Activated T-helper 2 cell treated with anti-CD3 and anti-CD28 coated beads, Interferon-gamma antibody, Interleukin-2, Interleukin-4, amounts not matched to agents 10 μg/mL and 5 μg/mL and 100 μg/mL, durations not matched to agents 14 hours and 24 hours and 36 hours (primary cell): ENCODE results near the gene XPO5. TPM values are rescaled to one million over a fixed set of nuclear protein-coding genes. Genes with fewer than 3 reads are reported as not detected.
A peak's percentile ranks its signal among the peaks of the same experiment; 100 is the strongest.

Experiments used
- DNase-seq: peaks from one replicate; pipeline ENCODE4 v3.0.0; 2021; ENCODE audit warnings: low spot score
- H3K27ac Mint-ChIP-seq: one replicate; pipeline ENCODE4 v1.8.0; 2021; ENCODE audit warnings: mixed read lengths
- H3K27me3 Mint-ChIP-seq: one replicate; pipeline ENCODE4 v1.8.0; 2021; ENCODE audit warnings: low read depth, mixed read lengths
- H3K36me3 Mint-ChIP-seq: one replicate; pipeline ENCODE4 v1.8.0; 2021; ENCODE audit warnings: low read depth, mixed read lengths
- H3K4me1 Mint-ChIP-seq: one replicate; pipeline ENCODE4 v1.8.0; 2021; ENCODE audit warnings: low read depth, mixed read lengths
- H3K4me3 Mint-ChIP-seq: one replicate; pipeline ENCODE4 v1.8.0; 2021; ENCODE audit warnings: low read depth, mild to moderate bottlenecking, moderate library complexity, mixed read lengths
- H3K9me3 Mint-ChIP-seq: one replicate; pipeline ENCODE4 v1.8.0; 2021; ENCODE audit warnings: mixed read lengths
- intact Hi-C: fragments of 100-400 bp; cut with micrococcal nuclease; formaldehyde crosslinking; loops from one replicate; pipeline ENCODE4 v1.15.1; 2023
- total RNA-seq: library from RNA; stranded (reverse); gene quantifications from 2 replicates; pipeline ENCODE4 v1.2.3, GENCODE V29; 2022

XPO5 gene
- total RNA-seq, 1 donor from 2014 or later = 114 TPM

GRCh38 chr6:43523284-43523683 lies 52.6 kb downstream of the XPO5 start:
- Mint-ChIP-seq H3K9me3 (no peaks in the 10 kb centered on the region), H3K36me3 (peaks cover 69% of the 10 kb centered on the region), H3K27ac (no peak overlapping the region), H3K4me3 (no peak overlapping the region), H3K27me3 (no peaks in the 10 kb centered on the region), H3K4me1 (no peaks in the 10 kb centered on the region)
- no peak for DNase-seq
- intact Hi-C loops = no loop called here

- H3K4me1 Mint-ChIP-seq = no peaks in the 10 kb centered on the region
- intact Hi-C loops = no loop called here
- H3K36me3 Mint-ChIP-seq = peaks cover 63% of the 10 kb centered on the region
- DNase-seq = no peak
- no peaks in the 10 kb centered on the region for H3K27me3 Mint-ChIP-seq
- no peak overlapping the region for H3K27ac Mint-ChIP-seq
- H3K4me3 Mint-ChIP-seq = no peak overlapping the region
- no peaks in the 10 kb centered on the region for H3K9me3 Mint-ChIP-seq
These were observed 53.1 kb downstream of the XPO5 start for GRCh38 chr6:43522547-43523261.

- H3K4me3 Mint-ChIP-seq = no peak overlapping the region
- H3K9me3 Mint-ChIP-seq = no peaks in the 10 kb centered on the region
- no peaks in the 10 kb centered on the region for H3K27me3 Mint-ChIP-seq
- no peak for DNase-seq
- H3K4me1 Mint-ChIP-seq = no peaks in the 10 kb centered on the region
- intact Hi-C loops = no loop called here
- H3K36me3 Mint-ChIP-seq = peaks cover 54% of the 10 kb centered on the region
- H3K27ac Mint-ChIP-seq = no peak overlapping the region
These were observed 54.0 kb downstream of the XPO5 start for GRCh38 chr6:43521836-43522235.

- H3K27ac Mint-ChIP-seq = no peak overlapping the region
- peaks cover 11% of the 10 kb centered on the region for H3K4me1 Mint-ChIP-seq
- no peaks in the 10 kb centered on the region for H3K27me3 Mint-ChIP-seq
- H3K9me3 Mint-ChIP-seq = no peaks in the 10 kb centered on the region
- intact Hi-C loops = no loop called here
- H3K4me3 Mint-ChIP-seq = no peak overlapping the region
- H3K36me3 Mint-ChIP-seq = peaks cover 44% of the 10 kb centered on the region
- DNase-seq = no peak
These were observed 55.7 kb downstream of the XPO5 start for GRCh38 chr6:43520097-43520496.

GRCh38 chr6:43517505-43518357 lies 58.1 kb downstream of the XPO5 start:
- peaks cover 38% of the 10 kb centered on the region for H3K36me3 Mint-ChIP-seq
- H3K9me3 Mint-ChIP-seq = no peaks in the 10 kb centered on the region
- DNase-seq = no peak
- H3K27ac Mint-ChIP-seq = no peak overlapping the region
- no peaks in the 10 kb centered on the region for H3K27me3 Mint-ChIP-seq
- no peak overlapping the region for H3K4me3 Mint-ChIP-seq
- peaks cover 18% of the 10 kb centered on the region for H3K4me1 Mint-ChIP-seq
- intact Hi-C loops = loop anchor here (1.0 to 5.0 kb wide), 3 partner anchors 59 to 345 kb away; partner anchors contain the start of genes GTPBP2, POLH, SRF and XPO5

- intact Hi-C loops = loop anchor here (1.0 to 5.0 kb wide), 3 partner anchors 60 to 345 kb away; partner anchors contain the start of genes GTPBP2, POLH, SRF and XPO5
- no peak within 1 kb of the TSS for H3K4me3 Mint-ChIP-seq
- H3K27ac Mint-ChIP-seq = no peak within 1 kb of the TSS
- peaks cover 18% of the 10 kb centered on the region for H3K4me1 Mint-ChIP-seq
- H3K36me3 Mint-ChIP-seq = peaks cover 40% of the 10 kb centered on the region
- no peaks in the 10 kb centered on the region for H3K27me3 Mint-ChIP-seq
- DNase-seq = peak; percentile 94
- no peaks in the 10 kb centered on the region for H3K9me3 Mint-ChIP-seq
These were observed 58.9 kb downstream of the XPO5 start, which contains the start of the genes POLR1C and YIPF3 for GRCh38 chr6:43516697-43517504. Gene POLR1C (plus strand): TSS chr6:43517089. CDS start chr6:43517110, 21 bp downstream. Gene YIPF3 (minus strand): TSS chr6:43516926. CDS start chr6:43516807, 119 bp downstream.

- peaks cover 46% of the 10 kb centered on the region for H3K36me3 Mint-ChIP-seq
- DNase-seq = no peak
- intact Hi-C loops = loop anchor here (2.0 to 5.0 kb wide), 2 partner anchors 60 to 344 kb away; partner anchors contain the start of genes POLH, SRF and XPO5
- H3K4me3 Mint-ChIP-seq = no peak overlapping the region
- H3K9me3 Mint-ChIP-seq = no peaks in the 10 kb centered on the region
- H3K27ac Mint-ChIP-seq = no peak overlapping the region
- no peaks in the 10 kb centered on the region for H3K27me3 Mint-ChIP-seq
- H3K4me1 Mint-ChIP-seq = peaks cover 19% of the 10 kb centered on the region
These were observed 59.5 kb downstream of the XPO5 start for GRCh38 chr6:43516367-43516696.

- no peak for DNase-seq
- Mint-ChIP-seq H3K27me3 (no peaks in the 10 kb centered on the region), H3K36me3 (peaks cover 46% of the 10 kb centered on the region), H3K9me3 (no peaks in the 10 kb centered on the region), H3K27ac (no peak overlapping the region), H3K4me1 (peaks cover 19% of the 10 kb centered on the region), H3K4me3 (no peak overlapping the region)
- intact Hi-C loops = loop anchor here (2.0 to 5.0 kb wide), 2 partner anchors 61 to 344 kb away; partner anchors contain the start of genes POLH, SRF and XPO5
These were observed 60.0 kb downstream of the XPO5 start for GRCh38 chr6:43515808-43516207.

GRCh38 chr6:43511824-43512415 lies 63.9 kb downstream of the XPO5 start:
- peaks cover 17% of the 10 kb centered on the region for H3K27me3 Mint-ChIP-seq
- peaks cover 46% of the 10 kb centered on the region for H3K36me3 Mint-ChIP-seq
- intact Hi-C loops = no loop called here
- H3K4me1 Mint-ChIP-seq = peaks cover 24% of the 10 kb centered on the region
- no peak overlapping the region for H3K4me3 Mint-ChIP-seq
- no peaks in the 10 kb centered on the region for H3K9me3 Mint-ChIP-seq
- no peak for DNase-seq
- H3K27ac Mint-ChIP-seq = no peak overlapping the region

- no peak overlapping the region for H3K27ac Mint-ChIP-seq
- peaks cover 45% of the 10 kb centered on the region for H3K36me3 Mint-ChIP-seq
- H3K4me3 Mint-ChIP-seq = peak overlapping the region; percentile 73
- H3K27me3 Mint-ChIP-seq = peaks cover 17% of the 10 kb centered on the region
- DNase-seq = no peak
- H3K9me3 Mint-ChIP-seq = no peaks in the 10 kb centered on the region
- intact Hi-C loops = no loop called here
- peaks cover 22% of the 10 kb centered on the region for H3K4me1 Mint-ChIP-seq
These were observed 65.0 kb downstream of the XPO5 start for GRCh38 chr6:43510827-43511163.

- intact Hi-C loops = no loop called here
These were observed 65.6 kb downstream of the XPO5 start, which contains the start of gene LRRC73 for GRCh38 chr6:43509984-43510826. Gene LRRC73 (minus strand): TSS chr6:43510346. CDS start chr6:43509785, 561 bp downstream.

More at GRCh38 chr6:43509984-43510826, 65.6 kb downstream of the XPO5 start, which contains the start of gene LRRC73:
- Mint-ChIP-seq H3K9me3 (no peaks in the 10 kb centered on the region), H3K4me1 (peaks cover 18% of the 10 kb centered on the region), H3K27ac (no peak within 1 kb of the TSS), H3K4me3 (peak within 1 kb of the TSS; percentile 78), H3K27me3 (peaks cover 17% of the 10 kb centered on the region), H3K36me3 (peaks cover 43% of the 10 kb centered on the region)
- DNase-seq = peak; percentile 75
